K562 (cell line): Measurements from ENCODE around the gene CDKN2AIP. TPM values are rescaled to one million over a fixed set of nuclear protein-coding genes. Genes with fewer than 3 reads are reported as not detected.

Source experiments
- ATF1 ChIP-seq, 2 experiments: fragments of 450-650 bp in 1 of 2; IDR thresholded peaks; 2 replicates each; pipeline ENCODE4 v1.6.1; 2016; ENCODE audit warnings: missing compliant biosample characterization in 1 of 2, missing genetic modification characterization in 1 of 2
- BRF2 ChIP-seq: IDR thresholded peaks from 3 replicates; pipeline ENCODE4 v1.6.1; 2011; ENCODE audit warnings: borderline replicate concordance, mild to moderate bottlenecking; ENCODE audit not compliant: insufficient read length, insufficient read depth
- CEBPB ChIP-seq: fragments of 450-650 bp; IDR thresholded peaks from 2 replicates; pipeline ENCODE4 v1.6.1; 2016; ENCODE audit warnings: missing genetic modification characterization, missing compliant biosample characterization
- CEBPZ ChIP-seq: fragments of 150-350 bp; IDR thresholded peaks from 2 replicates; pipeline ENCODE4 v1.6.1; 2014; ENCODE audit warnings: low read depth, mild to moderate bottlenecking, low read length, borderline replicate concordance
- DIDO1 ChIP-seq: fragments of 450-650 bp; IDR thresholded peaks from 2 replicates; pipeline ENCODE4 v1.6.1; 2016; ENCODE audit warnings: low read depth, missing biosample characterization, missing genetic modification characterization
- FOXM1 ChIP-seq, 2 experiments: fragments of 450-650 bp in 1 of 2; sonication (generic) in 1 of 2; formaldehyde crosslinking in 1 of 2; IDR thresholded peaks; 2 replicates each; pipeline versions ENCODE4 v1.6.1 to v1.9.0; 2017 to 2022; ENCODE audit warnings: low read depth in 2 of 2, mild to moderate bottlenecking in 2 of 2, missing genetic modification reagents in 1 of 2, moderate library complexity in 1 of 2
- HSF4 ChIP-seq: fragments of 250-450 bp; sonication (Bioruptor Pico); IDR thresholded peaks from 2 replicates; pipeline ENCODE4 v2.1.2; 2022; ENCODE audit warnings: mild to moderate bottlenecking, moderate library complexity, borderline replicate concordance
- JUND ChIP-seq, 2 experiments: IDR thresholded peaks; 2 replicates in 1 of 2; 3 replicates in 1 of 2; pipeline ENCODE4 v1.6.1; 2011; ENCODE audit warnings: borderline replicate concordance in 2 of 2, low read depth in 2 of 2, low read length in 2 of 2, improper control_type of control experiment in 1 of 2, missing biosample characterization in 1 of 2, missing genetic modification characterization in 1 of 2, missing genetic modification reagents in 1 of 2
- POLR2AphosphoS5 ChIP-seq: IDR thresholded peaks from 2 replicates; pipeline ENCODE4 v1.6.1; 2011; ENCODE audit warnings: mild to moderate bottlenecking, low read depth, low read length, moderate library complexity; ENCODE audit not compliant: control insufficient read depth, insufficient read depth
- POLR2G ChIP-seq: fragments of 200-400 bp; formaldehyde crosslinking; IDR thresholded peaks from 2 replicates; pipeline ENCODE4 v1.6.1; 2017; ENCODE audit warnings: low read depth, mild to moderate bottlenecking, antibody characterized with exemption, low read length, moderate library complexity
- RCOR1 ChIP-seq, 2 experiments: IDR thresholded peaks; 2 replicates each; pipeline ENCODE4 v1.6.1; 2012; ENCODE audit warnings: low read depth in 2 of 2, low read length in 2 of 2, borderline replicate concordance in 1 of 2, improper control_type of control experiment in 1 of 2
- RNF2 ChIP-seq: sonication (generic); IDR thresholded peaks from 2 replicates; pipeline ENCODE4 v1.6.1; 2016
- SMARCE1 ChIP-seq: fragments of 450-650 bp; IDR thresholded peaks from 2 replicates; pipeline ENCODE4 v1.7.1; 2016; ENCODE audit warnings: mild to moderate bottlenecking
- polyA plus RNA-seq, 8 experiments: library from polyadenylated mRNA; depleted of rRNA in 4 of 8; stranded (reverse) in 5 of 8; unstranded in 3 of 8; fragments of >200 nt; fragmentation: Nextera tagmentation in 2 of 8; fragmentation: Illumina TruSeq in 1 of 8; extraction: Ambion mirVana in 2 of 8; extraction: Trizol in 1 of 8; gene quantifications; 2 replicates each; pipeline versions ENCODE4 v1.2.1 to v1.2.3, GENCODE V29; 2011 to 2014; ENCODE audit warnings: inconsistent platforms in 1 of 8, missing spikeins in 1 of 8
- total RNA-seq, 7 experiments: library from RNA; depleted of rRNA in 6 of 7; stranded (reverse); fragments of >200 nt in 6 of 7; fragmentation: Illumina TruSeq in 2 of 7; extraction: Trizol in 2 of 7; gene quantifications; 2 replicates each; pipeline versions ENCODE4 v1.2.1 to v1.2.3, GENCODE V29; 2011 to 2021; ENCODE audit warnings: low replicate concordance in 1 of 7
- TF ChIP-seq, protein P1 (sequence below): fragments of 250-450 bp; sonication (Bioruptor Pico); IDR thresholded peaks from 2 replicates; pipeline ENCODE4 v1.6.1; 2021; ENCODE audit warnings: mild to moderate bottlenecking
- TF ChIP-seq, protein P2 (sequence below): sonication (generic); formaldehyde crosslinking; IDR thresholded peaks from 2 replicates; pipeline ENCODE4 v1.8.1; 2023; ENCODE audit warnings: mild to moderate bottlenecking, missing genetic modification reagents
- TF ChIP-seq, protein P3 (sequence below), 3 experiments: fragments of 200-800 bp in 1 of 3; sonication (Bioruptor generic) in 1 of 3; sonication (generic) in 1 of 3; formaldehyde crosslinking in 1 of 3; IDR thresholded peaks; 2 replicates each; pipeline versions ENCODE4 v1.6.1 to v1.8.0; 2016 to 2022; ENCODE audit warnings: mild to moderate bottlenecking in 2 of 3, missing compliant biosample characterization in 2 of 3, missing genetic modification characterization in 2 of 3, missing genetic modification reagents in 1 of 3

CDKN2AIP gene
- total and polyA plus RNA-seq, 9 of the 15 experiments (the other 6 are each of a cell fraction or from before 2014, with no cell fraction given) = 5.9 to 22.0 (median 19.7) TPM

- no peak for TF ChIP-seq CEBPZ
- TF ChIP-seq FOXM1 (IDR thresholded peaks at IDR 0.05; ENCODE audit: low read depth) = peak; percentile 57; the same call in 1 of the 2 replicates
- TF ChIP-seq FOXM1 (CRISPR knock-in tag; IDR thresholded peaks at IDR 0.05; ENCODE audit: low read depth) = no peak
- TF ChIP-seq CEBPB (tag) = peak; percentile 69
- TF ChIP-seq SMARCE1 = peak; percentile 61; the same call in 1 of the 2 replicates
- peak; percentile 78 for TF ChIP-seq POLR2AphosphoS5
- no peak for TF ChIP-seq DIDO1 (tag)
- TF ChIP-seq POLR2G = no peak
- TF ChIP-seq RNF2 = peak; percentile 46; the same call in 1 of the 2 replicates
- TF ChIP-seq RCOR1 (IDR thresholded peaks at IDR 0.05; ENCODE audit: borderline replicate concordance in 1 of 2, low read depth in 2 of 2, low read length in 2 of 2) = peak in 1 of 2 experiments; percentile 48; a peak in 1 of 4 replicates
- TF ChIP-seq, protein P1, sequence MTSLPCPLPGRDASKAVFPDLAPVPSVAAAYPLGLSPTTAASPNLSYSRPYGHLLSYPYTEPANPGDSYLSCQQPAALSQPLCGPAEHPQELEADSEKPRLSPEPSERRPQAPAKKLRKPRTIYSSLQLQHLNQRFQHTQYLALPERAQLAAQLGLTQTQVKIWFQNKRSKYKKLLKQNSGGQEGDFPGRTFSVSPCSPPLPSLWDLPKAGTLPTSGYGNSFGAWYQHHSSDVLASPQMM = no peak
- TF ChIP-seq JUND (IDR thresholded peaks at IDR 0.05; ENCODE audit: borderline replicate concordance, low read depth, low read length) = peak; percentile 50; the same call in 1 of the 2 replicates
- peak; percentile 32; the same call in 1 of the 3 replicates for TF ChIP-seq JUND (tag; IDR thresholded peaks at IDR 0.05; ENCODE audit: borderline replicate concordance, low read depth, low read length)
- no peak for TF ChIP-seq ATF1 (CRISPR knock-in tag; IDR thresholded peaks at IDR 0.05)
- TF ChIP-seq ATF1 (tag; IDR thresholded peaks at IDR 0.05) = peak; percentile 46; the same call in 1 of the 2 replicates
- TF ChIP-seq, protein P2, sequence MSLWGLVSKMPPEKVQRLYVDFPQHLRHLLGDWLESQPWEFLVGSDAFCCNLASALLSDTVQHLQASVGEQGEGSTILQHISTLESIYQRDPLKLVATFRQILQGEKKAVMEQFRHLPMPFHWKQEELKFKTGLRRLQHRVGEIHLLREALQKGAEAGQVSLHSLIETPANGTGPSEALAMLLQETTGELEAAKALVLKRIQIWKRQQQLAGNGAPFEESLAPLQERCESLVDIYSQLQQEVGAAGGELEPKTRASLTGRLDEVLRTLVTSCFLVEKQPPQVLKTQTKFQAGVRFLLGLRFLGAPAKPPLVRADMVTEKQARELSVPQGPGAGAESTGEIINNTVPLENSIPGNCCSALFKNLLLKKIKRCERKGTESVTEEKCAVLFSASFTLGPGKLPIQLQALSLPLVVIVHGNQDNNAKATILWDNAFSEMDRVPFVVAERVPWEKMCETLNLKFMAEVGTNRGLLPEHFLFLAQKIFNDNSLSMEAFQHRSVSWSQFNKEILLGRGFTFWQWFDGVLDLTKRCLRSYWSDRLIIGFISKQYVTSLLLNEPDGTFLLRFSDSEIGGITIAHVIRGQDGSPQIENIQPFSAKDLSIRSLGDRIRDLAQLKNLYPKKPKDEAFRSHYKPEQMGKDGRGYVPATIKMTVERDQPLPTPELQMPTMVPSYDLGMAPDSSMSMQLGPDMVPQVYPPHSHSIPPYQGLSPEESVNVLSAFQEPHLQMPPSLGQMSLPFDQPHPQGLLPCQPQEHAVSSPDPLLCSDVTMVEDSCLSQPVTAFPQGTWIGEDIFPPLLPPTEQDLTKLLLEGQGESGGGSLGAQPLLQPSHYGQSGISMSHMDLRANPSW (CRISPR knock-in tag) = no peak
- TF ChIP-seq BRF2 = no peak
- TF ChIP-seq, protein P3, sequence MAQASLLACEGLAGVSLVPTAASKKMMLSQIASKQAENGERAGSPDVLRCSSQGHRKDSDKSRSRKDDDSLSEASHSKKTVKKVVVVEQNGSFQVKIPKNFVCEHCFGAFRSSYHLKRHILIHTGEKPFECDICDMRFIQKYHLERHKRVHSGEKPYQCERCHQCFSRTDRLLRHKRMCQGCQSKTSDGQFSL (CRISPR knock-in tag; IDR thresholded peaks at IDR 0.05) = no peak
- TF ChIP-seq, protein P3 (tag; IDR thresholded peaks at IDR 0.05) = peak in 1 of 2 experiments; percentile 59; a peak in 1 of 4 replicates
- no peak for TF ChIP-seq HSF4 (CRISPR knock-in tag)
Measured at GRCh38 chr4:183395395-183395794, 49.0 kb upstream of the CDKN2AIP start (continued).
